ENCODE data around the gene CDC42. TPM values are rescaled to one million over a fixed set of nuclear protein-coding genes. Genes with fewer than 3 reads are reported as not detected.

Gene CDC42
- total RNA-seq, 1 donor from 2014 or later = 772 TPM

DNA sequence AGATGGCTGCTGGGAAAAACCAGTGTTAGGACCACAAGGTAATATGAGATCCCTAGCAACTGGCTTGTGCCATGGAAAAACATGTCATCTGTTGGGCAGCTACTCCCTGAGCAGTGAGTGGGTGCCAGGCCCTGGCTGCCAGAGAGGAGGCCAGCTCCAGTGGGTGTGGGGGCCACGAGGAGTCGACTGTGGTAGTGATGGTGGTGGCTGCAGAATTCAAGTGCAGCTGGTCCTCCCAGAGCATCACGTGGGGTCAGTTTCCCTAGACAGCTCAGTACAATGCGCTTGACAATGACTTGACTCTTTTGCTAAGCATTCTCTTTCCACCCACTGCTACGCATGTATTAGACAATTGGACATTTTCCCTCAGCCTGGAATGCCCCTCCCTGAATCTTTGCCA, 14.5 kb upstream of the CDC42 start:
- no peak for DNase-seq

DNA sequence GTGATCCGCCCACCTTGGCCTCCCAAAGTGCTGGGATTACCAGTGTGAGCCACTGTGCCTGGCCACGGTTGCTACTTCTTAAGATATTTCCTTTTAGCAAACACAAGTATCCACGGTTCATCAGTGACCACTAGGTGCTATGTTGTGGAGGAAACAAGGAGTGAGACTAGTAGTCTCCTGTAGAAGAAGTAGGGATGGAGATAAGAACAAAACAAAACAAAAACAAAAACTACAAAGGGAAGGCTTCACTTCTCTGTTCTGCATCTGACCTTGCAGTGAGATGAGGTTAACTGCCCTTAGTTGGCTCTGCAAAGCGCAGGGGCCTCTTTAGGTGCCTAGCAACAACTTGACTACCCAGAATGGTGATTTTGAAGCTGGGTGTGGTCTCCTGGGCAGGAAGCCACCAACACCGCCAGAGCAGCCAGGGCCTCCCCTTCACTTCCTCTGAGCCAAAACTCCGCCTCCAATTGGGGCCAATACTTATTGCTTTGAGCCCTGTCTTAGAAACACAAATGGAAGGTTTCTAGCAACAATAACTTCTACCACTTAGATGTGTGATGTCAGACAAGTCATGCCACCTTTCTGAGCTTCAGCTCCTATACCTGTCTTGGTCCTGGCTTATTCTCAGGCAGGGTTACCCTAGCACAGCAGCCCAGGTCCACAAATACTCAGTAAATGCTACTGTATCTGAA, 12.8 kb upstream of the CDC42 start:
- peak; percentile 65 for DNase-seq

DNA sequence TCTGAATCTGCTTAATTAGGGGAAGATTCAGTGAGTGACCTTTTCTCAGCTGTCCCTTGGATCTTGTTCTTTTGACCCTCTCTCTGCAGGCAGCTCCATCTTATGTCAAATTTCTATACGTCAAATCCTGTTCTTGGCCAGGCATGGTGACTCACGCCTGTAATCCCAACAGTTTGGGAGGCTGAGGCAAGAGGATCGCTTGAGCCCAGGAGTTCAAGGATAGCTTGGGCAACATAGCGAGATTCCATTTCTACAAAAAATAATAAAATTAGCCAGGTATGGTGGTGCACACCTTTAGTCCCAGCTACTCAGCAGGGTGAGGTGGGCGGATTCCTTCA, 12.3 kb upstream of the CDC42 start:
- no peak for DNase-seq

DNA sequence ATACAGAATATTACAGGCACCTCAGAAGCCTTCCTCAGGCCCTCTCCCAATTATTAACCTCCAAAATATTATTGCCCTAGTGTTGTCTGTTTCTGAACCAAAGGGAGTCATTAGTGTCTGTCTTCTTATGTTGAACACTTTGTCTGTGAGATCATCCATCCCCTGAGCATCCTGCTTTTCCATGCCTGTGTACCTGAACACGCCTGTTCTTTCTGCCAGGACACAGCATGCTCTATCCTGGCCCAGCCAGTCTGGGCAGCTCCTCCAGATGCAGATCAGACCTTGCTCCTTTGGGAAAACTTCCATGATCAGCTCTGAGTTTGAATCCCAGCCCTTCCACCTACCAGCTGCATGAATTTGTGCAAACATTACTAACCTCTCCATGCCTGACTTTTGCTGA, 11.0 kb upstream of the CDC42 start:
- DNase-seq = no peak

DNA sequence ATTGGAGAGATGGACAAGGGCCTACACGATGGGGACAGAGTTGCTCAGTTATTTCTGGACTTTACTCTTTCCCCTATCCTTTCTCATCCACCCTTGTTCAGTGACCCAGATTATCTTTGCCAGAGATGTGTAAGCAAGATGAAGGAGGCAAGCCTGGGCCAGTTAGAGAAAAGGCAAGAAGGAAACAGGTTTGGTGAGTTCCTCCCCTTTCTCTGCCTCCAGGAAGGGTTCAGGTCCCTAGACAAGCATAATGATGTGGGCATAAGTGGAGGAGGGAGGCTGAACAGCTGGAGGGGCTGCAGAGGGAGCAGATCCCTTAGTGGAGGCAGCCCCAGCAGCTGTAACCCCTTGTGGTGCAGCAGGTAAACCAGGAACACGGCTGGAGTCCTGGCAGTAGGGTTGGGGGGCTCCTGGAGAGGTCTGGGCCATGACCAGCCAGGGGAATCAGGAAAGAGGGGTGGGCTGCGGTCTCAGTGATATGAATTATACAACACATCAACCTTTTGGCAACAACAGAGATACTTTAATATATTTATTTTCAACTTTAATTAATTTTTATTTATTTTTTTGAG, 9.2 kb upstream of the CDC42 start:
- DNase-seq = no peak

DNA sequence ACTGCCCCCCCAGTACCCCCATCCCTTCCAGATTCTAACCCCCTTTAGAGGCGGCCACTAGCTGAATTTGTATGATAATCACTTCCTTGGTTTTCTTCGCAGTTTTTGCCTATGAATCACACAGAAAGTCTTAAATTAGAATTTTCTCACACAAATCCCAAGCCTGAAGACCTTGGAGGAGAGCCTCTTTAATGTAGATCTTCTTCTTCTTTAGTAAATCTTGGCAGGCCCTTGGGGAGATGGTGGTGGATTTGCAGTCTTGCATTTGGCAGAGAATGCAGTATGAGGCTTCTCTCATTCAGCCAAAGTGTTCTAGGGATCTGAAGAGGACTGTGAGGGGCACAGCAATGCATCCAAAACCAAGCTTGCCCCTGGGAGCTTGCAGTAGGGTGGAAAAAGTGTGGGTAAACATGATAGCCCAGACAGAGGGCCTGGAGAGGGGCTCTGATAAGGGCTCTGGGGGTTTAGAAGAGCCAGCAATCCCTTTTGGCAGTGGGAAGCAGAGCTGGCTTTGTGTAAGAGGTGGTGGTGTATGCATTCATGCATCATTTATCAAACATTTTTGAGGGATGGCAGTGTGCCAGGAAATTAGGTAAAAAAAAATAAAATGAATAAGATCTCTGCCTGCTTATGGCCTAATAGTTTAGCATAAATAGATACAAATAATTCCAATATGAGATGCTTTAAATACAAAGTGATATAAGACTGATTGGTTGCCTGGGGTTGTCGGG, 7.7 kb upstream of the CDC42 start:
- no peak for DNase-seq

DNA sequence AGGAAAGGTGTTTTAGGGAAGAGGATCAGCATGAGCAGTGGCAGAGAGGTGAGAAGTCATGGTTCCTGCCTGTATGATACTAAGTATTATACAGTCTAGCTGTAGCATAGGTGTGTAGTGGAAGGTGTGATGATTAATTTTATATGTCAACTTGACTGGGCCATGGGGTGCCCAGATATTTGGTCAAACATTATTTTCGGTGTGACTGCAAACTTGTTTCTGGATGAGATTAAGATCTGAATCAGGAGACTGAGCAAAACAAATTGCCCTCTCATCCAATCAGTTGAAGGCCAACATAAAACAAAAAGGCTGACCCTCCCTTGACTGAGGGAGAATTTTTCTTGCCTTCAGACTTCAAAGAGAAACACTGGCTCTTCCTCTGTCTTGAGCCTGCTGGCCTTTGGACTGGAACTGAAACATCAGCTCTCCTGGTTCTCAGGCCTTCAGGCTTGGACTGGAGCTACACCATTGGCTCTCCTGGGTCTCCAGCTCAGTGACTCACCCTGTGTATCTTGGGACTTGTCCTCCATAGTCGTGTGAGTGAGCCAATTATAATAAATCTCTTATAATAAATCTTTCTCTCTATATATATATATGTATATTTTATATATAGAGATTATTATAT, 6.8 kb upstream of the CDC42 start:
- no peak for DNase-seq

DNA sequence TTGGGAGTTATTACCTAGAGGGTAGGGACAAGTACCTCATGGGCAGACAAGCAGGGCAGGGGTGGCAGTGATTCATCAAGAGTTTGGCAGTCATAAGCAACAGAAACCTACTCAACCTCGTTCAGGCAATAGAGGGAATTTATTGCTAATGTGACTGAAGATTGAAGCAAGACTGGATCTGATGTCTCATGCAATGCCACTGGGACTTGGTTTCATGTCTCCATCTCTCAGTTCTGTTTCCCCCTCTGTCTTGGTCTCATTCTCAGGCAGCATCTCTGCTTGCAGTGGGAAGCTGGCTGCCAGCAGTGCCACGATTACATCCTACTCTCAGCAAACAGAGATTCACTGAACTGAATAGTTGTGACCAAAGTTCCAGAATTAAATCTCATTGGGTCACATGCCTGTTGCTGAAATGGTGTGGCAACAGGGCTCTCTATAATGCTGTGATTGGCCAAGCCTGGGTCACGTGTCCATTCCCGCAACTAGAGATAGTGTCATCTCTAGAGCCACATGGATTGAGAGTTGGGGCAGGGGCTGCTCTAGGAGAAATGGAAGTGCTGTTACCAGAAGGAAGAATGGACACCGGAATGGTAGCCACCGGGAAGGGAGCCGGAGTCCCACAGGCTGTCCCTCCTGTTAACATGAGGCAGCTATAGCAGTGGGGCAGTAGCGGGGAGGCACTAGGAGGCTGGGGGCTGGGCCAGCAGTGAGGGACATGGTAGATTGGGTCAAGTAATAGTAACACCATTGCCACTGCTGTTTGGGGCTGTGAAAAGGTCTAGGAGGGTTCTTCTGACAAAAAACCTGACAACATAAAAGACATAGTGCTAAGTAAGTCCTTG, 3.9 kb upstream of the CDC42 start:
- no peak for DNase-seq

DNA sequence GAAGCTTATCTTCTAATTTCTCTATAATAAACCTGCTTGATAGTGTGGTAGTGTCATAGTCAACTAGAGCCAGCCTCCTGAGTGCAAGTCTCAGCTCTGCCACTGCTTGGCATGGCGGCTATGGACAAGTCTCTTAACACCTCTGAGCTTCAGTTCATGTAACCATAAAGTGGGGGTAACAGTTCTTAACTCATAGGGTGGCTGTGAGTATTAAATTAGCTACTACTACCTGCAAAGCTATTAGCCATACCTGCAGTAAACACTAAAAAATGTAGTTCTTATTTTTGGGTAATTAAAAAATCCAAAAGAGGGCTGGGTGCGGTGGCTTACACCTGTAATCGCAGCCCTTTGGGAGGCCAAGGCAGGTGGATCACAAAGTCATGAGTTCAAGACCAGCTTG, 2.2 kb upstream of the CDC42 start:
- no peak for DNase-seq

DNA sequence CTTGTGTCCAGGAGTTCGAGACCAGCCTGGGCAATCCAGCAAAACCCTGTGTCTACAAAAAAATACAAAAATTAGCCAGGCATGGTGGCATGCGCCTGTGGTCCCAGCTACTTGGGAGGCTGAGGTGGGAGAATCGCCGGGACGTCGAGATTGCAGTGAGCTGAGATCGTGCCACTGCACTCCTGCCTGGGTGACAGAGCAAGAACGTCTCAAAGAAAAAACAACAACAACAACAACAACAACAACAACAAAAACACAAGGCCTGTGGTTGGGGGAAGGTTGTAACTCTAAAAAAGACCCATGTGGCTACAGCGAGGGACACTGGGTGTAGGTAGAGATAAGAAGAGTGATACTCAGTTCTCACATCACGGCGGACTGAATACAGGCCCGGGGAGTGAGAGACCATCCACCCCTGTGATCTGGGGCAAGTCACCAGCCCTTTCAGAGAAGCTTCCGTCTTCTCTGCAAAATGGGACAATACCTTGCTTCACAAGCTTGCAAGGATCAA, 848 bp upstream of the CDC42 start:
- no peak for DNase-seq

DNA sequence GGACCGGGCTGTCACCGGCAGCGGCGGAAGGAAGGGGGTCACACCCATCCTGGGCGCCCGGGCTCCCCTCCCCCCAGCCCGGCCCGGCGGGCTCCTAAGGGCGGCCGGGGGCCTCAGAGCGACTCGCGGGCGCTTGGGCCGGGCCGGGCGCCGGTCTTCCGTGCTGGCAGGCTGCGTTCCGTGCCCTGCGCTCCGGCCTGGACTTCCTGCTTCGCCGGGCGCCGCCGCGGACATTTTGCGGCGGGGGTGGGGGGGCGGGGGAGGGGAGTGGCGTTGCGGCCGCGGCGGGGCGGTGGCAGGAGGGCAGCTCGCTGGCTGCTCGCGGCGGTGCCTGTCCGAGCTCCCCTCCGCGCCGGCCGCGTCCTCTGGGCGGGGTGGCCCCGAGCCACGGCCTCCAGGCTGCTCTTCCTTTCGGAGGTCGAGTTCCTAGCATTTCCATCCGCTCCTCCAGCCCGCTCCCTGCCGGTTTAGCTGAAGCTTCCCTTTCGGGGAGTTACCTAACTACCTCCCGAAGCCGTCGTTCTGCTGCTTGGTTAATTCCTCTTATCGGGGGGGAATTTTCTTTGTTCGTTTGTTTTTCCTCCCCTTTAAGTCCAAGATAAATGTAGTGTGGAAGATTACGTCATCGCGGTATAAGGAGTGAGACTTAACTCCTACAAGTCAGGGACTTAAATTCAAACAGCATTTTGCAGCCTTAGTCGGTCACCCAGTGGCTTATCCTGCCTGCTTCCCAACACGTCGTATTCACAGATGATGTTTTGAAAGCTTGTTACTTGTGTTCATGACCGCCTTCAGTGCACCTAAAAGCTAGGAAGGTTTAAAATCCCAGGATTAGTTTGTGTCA, 730 bp downstream of the CDC42 start:
- peak; percentile 78 for DNase-seq

DNA sequence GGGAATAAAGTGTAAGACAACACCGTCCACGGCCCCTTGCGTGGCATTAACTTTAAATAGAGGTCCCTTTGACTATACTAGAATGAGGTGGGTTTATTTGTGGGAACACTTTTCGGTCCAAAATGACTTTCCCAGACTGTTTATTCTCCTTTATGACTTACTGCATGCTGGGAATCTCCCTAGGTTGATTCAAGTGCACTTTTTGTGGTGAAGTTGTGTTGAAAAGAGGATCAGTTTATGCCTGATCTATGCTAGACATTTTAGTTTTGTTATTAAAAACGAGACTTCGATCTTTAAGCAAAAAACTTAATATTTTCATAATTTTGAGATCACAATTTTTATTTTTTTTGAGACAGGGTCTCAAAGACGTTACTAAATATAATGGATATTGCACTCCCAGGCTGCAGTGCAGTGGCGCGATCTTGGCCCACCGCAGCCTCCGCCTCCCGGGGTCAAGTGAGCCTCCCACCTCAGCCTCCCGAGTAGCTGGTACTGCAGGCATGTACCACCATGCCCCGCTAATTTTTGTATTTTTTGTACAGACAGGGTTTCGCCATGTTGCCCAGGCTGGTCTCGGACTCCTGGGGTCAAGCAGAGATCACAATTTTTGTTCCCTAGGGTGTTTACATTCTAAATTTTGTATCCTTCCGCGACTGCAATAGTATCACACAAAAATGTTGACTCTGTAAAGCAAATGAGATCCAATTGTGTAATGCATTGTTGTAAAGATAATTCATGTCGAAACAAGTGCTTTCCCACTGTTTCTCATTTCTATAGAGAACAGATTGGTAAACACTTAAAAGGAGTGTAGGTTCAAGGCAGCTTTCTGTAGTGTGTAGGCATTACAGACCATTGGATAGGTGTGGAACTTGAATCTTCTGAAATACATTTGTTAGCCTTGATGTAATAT, 1.6 kb downstream of the CDC42 start:
- no peak for DNase-seq

DNA sequence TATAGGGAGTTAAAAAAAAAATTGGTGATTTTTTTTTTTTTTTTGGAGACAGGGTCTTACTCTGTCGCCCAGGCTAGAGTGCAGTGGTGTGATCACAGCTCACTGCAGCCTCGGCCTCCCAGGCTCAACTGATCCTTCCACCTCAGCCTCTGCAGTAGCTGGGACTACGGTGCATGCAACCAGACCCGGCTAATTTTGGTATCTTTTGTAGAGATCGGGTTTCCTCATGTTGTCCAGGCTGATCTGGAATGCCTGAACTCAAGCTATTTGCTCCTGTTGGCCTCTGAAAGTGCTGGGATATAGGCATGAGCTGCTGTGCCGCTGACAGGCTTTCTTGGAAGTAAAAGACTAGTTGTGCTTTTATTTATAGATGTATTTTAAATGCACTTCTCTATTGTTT, 3.0 kb downstream of the CDC42 start:
- DNase-seq = no peak

DNA sequence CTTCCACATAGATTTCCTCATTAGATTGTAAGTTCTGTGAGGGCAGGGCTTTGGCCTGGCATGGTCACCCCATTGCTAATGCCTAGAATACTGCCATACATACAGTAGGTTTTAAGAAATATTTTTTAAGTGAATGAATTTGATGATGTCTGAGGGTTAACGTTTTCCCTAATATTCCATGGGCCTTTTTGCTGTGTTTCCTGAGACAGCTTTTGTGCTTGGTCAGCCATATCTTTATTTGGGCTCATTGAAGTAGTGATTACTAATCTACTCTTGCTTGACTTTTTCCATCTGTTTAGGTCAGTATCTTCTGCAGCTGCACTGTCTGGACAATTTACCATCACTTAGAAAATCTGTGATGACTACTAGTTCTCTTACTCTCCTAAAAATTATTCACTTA, 3.5 kb downstream of the CDC42 start:
- DNase-seq = no peak

DNA sequence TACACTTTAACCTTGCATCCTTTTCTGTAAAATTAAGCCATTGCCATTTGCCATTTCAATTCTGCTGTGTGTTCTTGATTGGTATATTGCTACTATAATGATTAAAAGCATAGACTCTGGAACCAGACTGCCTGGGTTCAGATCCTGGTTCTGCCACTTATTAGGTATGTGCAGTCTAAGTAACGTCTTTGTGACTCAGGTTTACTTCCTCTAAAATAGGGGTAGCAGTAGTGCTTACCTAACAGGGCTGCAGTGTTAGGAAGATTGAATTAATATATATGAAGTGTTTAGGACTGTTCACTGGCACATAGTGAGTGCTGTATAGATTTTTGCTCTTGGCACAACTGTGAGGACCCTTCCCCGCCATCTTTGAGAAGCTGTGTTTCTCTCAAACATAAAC, 4.4 kb downstream of the CDC42 start:
- DNase-seq = no peak

DNA sequence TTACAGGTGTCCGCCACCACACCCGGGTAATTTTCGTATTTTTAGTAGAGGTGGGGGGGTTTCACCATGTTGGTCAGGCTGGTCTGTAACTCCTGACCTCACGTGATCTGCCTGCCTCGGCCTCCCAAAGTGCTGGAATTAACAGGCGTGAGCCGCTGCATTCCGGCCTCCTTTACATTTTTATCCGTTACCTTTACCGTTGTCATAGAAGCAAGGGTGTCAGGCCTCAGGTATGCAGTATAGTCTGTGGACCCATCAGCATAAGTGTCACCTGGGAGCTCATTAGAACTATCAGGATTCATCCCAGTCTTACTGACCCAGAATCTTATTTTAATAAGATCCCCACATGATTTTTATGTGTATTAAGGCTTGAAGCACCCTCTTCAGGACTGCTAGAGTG, 5.4 kb downstream of the CDC42 start:
- DNase-seq = no peak

DNA sequence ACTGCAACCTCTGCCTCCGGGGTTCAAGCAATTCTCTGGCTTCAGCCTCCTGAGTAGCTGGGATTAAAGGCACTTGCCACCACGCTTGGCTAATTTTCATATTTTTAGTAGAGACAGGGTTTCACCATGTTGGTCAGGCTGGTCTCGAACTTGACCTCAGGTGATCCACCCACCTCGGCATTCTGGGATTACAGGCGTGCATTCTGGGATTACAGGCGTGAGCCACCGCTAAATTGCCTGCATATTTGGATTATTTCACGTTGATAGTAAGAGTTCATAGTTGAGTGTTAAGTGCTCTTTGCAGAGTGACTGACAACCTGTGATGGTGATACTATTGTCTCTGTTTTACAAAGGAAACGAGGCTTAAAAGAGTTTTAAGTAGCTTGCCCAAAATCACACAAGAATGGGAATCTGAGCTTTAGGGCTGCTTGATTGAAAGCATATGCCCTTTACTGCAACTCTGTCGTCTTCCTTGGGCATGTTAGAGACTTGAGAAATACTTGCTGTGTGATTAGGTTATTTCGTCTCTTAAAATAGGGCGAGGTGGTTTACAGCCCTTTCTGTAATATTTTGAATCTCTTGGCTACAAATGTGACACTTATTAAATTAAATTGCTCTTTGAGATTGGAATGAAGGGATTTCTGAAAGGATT, 12.4 kb downstream of the CDC42 start:
- DNase-seq = no peak

DNA sequence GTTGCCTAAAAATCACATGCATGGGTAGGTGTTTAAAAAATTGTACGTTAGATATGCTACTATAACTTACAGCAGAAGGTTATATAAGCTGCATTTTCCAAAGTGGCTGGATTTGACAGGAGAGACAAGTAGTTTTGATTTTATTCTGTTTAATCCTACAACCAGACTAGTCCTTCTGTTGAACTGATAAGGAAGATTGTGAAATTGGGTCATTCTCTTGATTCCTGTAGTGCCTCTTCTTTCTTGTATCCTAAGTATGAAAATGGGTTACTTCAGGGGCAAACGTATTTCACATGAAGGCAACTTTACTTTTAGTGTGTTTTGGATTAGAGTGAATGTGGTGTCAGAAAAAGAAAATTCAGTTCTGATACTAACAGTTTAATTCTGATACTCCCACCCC, 19.0 kb downstream of the CDC42 start:
- DNase-seq = no peak

DNA sequence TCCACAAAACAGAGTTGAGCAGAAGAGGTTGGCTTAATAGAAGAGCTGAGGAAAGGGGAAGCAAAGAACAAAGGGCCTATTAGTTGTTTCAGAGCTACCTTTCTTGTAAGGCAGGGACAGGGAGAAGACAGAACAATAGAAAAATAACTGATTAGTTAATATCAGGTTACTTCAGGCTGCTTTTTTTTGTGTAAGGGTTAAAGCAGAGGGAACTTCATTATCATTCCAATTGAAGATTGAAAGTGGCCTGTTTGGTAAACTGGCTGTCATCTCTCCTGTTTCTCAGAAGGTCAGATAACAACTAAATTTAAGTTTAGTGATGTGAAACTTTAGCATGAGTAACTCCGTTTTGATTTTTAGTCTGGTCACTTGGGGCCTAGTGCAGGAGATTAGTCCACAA, 22.3 kb downstream of the CDC42 start:
- peak; percentile 33 for DNase-seq

DNA sequence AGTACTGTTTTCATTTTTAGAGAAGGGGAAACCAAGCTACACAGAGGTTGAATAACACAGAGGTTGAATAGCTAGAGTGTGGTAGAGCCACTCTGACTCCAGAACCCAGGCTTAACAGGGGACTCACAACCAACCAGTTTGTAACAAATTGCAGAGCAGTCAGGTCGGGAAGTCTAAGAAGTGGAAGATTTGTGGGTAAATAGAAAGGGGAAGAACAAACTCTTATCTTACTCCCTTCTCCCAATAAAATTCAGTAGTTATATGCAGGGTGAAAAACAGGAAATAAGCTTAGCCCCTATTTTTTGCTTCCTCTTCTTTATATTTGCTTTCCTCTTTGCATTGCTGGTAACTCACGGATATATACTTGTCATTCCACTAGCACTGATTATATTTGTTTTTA, 23.2 kb downstream of the CDC42 start:
- DNase-seq = no peak
